ENCODE measurements around the gene PTPN12.
"Not testable (repeated sequence)": the region's sequence is repeated elsewhere in the genome, so short reads cannot be mapped to it uniquely, and the experiment has no call there.

The PTPN12 gene

DNA sequence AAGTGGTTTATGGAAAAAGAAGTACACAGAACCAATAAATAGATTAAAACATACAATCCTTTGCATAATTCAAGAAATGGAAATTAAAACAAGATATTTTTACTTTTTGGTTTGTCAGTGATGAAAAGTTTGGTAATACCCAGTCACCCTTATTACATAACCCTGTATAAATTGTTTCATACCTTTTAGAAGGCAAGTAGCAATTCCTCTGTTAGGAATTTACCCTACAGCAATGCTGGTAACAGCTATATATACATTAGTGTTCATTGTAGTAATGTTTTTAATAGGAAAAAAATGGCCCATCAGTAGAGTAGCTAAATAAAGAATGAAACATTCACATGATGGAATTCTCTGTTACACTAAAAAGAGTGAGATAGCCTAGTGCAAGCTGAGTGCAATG is 42.7 kb downstream of the PTPN12 start:
- no peak for DNase-seq (ENCODE audit: low spot score)

DNA sequence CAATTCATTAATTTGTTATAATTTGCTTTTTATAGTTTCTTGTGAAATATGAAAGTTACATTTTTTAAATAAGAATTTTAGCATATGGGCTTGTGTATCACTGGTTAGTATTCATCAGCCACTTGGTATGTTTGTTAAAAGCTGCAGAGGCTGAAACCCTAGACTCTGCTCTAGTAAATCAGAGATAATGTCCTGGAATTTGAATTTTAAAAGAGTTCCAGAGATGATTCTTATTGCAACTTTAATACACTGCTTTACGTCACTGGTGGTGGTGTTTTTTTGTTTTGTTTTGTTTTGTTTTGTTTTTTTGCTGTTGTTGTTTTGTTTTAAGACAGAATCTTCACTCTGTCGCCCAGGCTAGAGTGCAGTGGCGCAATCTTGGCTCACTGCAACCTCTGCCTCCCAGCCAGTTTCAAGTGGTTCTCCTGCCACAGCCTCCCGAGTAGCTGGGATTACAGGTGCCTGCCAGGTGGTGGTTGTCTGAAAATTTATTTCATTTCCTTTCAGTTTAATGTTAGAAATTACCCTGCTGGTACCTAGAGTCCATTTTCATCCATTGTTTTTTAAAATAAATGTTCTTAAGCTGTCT is 43.8 kb downstream of the PTPN12 start:
- no peak for DNase-seq (ENCODE audit: low spot score)

DNA sequence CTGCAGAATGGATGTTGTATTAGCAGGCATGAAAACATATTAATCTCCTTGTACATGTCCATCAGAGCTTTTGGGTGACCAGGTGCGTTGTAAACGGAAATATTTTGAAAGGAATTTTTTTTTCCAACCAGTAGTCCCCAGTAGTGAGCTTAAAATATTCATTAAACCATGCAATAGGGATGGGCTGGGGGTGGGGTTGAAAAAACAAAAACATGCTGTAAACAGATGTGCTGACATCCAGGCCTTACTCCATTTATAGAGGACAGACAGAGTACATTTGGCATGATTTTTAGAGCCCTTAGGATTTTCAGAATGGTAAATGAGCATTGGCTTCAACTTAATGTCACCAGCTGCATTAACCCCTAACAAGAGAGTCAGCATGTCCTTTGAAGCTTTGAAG is 50.2 kb downstream of the PTPN12 start:
- no peak for DNase-seq (ENCODE audit: low spot score)

DNA sequence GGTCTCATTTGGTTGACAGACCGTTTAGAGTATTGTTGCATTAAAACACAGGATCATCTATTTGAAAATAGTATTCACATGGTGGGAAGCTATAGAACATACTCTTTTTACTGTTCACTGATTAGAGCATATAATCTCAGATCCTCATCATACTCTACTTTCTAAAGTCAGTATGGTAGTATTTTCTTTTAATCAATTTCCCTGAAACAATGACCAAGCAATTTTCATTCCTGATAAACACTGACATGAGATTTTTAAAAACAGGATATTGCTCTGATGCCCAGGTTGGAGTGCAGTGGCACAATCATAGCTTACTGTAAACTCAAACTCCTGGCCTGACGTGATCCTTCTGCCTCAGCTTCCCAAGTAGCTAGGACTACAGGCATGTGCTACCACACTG is 63.9 kb downstream of the PTPN12 start:
- no peak for DNase-seq (ENCODE audit: low spot score)

DNA sequence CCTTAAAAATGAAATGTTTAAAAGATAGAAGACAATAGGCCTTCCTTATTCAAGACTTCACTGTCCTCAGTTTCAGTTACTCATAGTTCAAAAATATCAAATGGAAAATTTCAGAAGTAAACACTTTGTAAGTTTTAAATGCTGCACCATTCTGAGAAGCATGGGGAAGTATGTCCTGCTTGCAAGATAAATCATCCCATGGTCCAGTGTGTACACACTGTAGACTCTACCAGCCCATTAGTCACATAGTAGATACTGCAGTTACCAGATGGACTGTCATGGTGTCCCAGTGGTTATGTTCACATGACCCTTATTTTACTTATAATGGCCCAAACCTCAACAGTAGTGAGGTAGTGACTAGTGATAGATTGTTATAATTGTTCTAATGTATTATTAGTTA is 69.5 kb downstream of the PTPN12 start:
- DNase-seq (ENCODE audit: low spot score): no peak

DNA sequence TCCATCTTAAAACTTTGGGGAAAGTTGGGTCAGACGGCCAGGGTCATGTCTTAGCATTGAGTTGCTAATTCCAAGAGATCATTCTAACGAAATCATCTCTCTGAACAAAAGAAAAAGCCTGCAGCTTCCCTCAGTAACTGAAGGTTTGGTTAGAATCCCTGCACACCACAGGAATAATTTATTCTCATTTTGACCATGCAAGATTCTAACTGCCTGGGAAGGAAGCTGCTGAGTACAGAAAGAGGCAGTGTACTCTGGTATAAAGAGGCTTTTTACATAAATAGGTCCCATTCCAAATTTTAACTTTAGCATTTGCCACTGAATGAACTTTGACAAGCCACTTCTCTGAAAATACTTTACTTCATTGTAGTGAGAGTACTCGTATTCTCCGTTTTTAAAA is 82.2 kb downstream of the PTPN12 start:
- no peak for DNase-seq (ENCODE audit: low spot score)

DNA sequence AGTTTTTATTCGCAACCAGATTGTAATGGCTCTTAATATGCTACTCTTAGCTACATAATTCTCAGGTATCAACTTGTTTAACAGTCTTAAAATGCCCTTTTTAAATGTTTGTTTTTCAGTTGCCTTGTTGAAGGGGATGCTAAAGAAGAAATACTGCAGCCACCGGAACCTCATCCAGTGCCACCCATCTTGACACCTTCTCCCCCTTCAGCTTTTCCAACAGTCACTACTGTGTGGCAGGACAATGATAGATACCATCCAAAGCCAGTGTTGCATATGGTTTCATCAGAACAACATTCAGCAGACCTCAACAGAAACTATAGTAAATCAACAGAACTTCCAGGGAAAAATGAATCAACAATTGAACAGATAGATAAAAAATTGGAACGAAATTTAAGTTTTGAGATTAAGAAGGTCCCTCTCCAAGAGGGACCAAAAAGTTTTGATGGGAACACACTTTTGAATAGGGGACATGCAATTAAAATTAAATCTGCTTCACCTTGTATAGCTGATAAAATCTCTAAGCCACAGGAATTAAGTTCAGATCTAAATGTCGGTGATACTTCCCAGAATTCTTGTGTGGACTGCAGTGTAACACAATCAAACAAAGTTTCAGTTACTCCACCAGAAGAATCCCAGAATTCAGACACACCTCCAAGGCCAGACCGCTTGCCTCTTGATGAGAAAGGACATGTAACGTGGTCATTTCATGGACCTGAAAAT is 89.7 kb downstream of the PTPN12 start:
- no peak for DNase-seq (ENCODE audit: low spot score)

DNA sequence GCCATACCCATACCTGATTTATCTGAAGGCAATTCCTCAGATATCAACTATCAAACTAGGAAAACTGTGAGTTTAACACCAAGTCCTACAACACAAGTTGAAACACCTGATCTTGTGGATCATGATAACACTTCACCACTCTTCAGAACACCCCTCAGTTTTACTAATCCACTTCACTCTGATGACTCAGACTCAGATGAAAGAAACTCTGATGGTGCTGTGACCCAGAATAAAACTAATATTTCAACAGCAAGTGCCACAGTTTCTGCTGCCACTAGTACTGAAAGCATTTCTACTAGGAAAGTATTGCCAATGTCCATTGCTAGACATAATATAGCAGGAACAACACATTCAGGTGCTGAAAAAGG is 90.2 kb downstream of the PTPN12 start:
- DNase-seq (ENCODE audit: low spot score): no peak

DNA sequence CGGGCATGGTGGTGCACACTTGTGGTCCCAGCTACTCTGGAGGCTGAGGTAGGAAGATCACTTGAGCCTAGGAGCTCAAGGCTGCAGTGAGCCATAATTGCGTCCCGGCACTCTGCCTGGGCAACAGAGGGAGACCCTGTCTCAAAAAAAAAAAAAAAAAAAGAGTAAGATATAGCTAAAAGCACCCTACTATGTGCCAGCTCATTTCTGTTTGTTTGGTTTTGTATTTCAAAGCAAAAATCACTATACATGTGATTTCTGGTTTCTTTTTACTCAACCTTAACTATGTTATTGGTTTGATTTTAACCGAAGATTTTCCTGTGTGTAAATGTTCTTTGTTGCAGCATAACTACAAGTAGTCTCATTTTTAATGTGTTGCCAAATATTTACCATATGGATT is 92.7 kb downstream of the PTPN12 start:
- DNase-seq (ENCODE audit: low spot score): no peak

DNA sequence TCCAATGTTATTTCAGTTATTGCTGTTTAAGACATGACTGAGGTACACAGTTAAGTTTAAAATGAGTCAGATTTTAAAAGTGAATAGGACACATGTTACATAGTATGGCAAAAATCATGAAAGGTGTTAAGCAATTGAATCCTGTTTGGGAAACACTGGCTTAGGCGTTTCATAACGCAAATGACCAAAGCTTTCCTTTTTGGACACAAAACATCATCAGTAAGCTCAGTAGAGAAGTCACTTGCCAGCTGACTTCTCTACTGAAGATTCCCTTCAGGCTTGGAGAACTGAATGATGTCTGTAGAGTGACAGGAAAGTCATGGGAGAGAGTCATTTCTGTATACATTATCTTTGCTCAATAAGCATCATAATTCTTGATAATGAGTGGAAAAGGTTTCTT is 94.7 kb downstream of the PTPN12 start:
- DNase-seq (ENCODE audit: low spot score): no peak

DNA sequence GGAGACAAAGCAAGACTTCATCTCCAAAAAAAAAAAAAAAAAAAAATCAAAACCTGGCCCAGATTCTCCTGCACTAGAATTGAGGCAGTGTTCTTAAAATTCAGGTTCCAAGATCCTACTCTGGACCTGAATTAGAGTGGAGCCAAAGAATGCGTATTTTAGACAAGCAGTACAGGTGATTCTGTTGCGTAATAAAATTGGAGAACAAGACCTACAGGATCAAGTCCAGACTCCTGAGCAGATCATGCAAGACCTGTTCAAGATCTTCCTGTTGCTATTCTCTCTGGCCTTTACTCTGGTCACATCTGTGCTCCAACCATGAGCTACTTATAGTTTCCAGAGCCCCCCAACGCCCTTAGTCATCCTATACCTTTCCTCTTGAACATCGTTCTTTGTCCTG is 107.7 kb downstream of the PTPN12 start:
- DNase-seq (ENCODE audit: low spot score): no peak

DNA sequence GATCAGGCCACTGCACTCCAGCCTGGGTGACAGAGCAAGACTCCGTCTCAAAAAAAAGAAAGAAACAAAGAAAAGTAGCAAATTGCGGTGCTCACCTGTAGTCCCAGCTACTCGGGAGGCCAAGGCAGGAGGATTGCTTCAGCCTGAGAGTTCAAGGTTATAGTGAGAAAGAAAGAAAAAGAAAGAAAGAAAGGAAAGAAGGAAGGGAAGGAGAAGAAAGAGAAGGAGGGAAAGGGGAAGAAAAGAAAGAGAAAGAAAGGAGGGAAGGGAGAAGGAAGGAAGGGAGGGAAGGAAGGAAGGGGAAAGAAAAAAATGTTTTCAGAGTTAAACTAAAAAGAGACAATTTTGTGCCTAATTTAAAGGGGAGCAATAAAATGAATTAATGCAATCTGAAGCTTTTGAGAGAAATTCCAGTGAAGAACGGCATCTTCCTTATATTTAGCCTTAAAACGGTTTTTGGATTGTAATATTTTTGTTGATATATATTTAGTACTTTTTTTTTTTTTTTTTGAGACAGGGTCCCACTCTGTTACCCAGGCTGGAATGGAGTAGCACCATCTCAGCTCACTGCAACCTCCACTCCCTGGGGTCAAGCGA is 111.7 kb downstream of the PTPN12 start:
- DNase-seq (ENCODE audit: low spot score): no peak

DNA sequence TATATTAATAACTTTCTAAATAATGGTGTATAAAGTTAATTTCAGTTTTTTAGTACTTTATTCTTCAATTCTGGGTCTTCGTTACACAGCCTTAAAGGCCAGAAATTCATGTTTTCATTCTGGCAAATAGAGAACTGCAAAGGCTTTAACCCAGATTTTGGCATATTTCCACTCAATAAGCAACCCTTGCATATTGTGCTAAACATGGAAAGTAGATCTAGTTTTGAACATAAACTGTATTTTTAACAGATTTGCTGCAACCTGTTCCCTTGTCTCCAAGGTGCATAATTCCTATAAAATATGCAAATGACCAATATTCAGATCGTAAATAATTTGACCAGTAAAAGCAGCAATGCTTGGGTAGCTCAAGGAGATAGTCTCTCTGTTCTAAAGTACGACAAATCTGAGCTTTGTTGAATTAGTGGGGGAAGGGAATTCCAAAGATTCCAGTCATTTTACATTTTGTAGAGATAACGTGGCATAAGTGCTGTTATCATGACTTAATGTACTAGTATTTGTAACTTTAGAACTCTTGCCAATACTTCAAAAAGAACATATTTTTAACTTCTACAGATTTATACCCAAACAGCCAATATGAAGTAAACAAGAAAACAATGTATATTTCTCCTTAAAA is 112.7 kb downstream of the PTPN12 start:
- no peak for DNase-seq (ENCODE audit: low spot score)

DNA sequence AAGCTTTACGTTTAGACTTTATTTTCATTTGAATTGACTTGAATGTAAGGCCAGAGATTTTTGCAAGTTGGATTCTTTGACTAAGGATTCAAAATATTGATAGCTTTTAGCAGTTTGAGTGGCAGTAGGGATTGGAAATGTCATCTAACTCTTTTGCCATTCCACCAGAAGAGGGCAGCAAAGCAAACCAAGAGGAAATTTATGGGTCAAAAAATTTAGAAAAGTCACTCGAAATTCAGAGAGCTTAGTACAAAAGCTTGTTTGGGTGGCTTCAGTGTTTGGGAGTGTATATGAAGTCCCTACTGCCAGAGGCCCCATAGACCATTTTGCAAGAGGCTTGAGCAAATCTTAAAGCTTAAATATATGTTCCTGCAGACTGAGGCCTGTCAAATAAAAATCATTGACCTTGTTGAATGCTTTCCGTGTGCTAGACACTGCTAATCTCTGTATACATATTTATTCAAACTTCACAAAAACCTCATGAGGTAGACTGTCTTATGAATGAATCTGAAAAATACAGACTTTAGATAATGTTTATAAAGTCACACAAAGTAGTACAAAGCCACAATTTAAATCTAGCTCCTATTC is 114.6 kb downstream of the PTPN12 start:
- DNase-seq (ENCODE audit: low spot score): no peak

DNA sequence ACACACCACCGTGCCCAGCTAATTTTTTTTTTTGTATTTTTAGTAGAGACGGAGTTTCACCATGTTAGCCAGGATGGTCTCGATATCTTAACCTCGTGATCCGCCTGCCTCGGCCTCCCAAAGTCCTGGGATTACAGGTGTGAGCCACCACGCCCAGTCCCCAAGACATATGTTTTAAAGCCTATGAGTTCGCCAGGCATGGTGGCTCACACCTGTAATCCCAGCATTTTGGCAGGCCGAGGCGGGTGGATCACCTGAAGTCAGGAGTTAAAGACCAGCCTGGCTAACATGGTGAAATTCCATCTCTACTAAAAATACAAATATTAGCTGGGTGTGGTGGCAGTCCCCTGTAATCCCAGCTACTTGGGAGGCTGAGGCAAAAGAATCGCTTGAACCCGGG is 115.7 kb downstream of the PTPN12 start:
- DNase-seq (ENCODE audit: low spot score): not testable (repeated sequence)

DNA sequence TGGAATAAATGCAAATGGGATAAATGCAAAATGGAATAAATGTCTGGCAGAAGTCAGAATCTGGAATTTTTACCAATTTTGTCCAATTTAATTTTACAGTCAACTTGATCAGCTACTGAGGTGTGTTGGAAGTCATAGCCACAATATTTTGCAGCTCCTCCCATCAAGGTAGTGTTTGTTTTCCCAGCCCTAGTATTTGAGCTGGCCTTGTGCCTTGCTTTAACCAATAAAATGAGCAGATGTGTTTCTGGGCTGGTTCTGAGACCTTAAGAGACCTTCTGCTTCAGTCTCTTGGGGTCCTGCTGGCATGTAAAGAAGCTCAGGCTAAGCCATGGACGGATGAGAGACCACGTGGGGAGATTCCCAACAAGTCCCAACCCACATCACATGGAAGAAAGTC is 116.5 kb downstream of the PTPN12 start:
- no peak for DNase-seq (ENCODE audit: low spot score)

DNA sequence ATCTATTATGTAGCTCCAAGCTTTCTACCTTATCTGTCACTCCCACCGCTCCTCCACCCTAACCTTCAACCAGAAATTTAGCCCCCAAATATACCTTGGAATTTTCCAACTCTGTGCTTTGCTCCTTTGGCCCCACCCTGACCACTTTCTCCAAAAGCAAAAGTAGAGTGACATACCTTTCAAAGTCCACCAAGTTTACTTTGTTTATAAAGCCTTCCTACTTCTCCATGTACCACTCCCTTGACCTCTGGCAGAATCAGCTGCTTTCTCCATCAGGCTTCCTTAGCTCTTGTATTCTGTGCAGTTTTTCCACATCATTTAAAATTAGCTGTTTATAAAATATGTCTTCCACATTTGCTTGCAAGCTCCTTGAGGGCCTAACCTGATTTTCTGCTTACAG is 118.3 kb downstream of the PTPN12 start:
- no peak for DNase-seq (ENCODE audit: low spot score)

DNA sequence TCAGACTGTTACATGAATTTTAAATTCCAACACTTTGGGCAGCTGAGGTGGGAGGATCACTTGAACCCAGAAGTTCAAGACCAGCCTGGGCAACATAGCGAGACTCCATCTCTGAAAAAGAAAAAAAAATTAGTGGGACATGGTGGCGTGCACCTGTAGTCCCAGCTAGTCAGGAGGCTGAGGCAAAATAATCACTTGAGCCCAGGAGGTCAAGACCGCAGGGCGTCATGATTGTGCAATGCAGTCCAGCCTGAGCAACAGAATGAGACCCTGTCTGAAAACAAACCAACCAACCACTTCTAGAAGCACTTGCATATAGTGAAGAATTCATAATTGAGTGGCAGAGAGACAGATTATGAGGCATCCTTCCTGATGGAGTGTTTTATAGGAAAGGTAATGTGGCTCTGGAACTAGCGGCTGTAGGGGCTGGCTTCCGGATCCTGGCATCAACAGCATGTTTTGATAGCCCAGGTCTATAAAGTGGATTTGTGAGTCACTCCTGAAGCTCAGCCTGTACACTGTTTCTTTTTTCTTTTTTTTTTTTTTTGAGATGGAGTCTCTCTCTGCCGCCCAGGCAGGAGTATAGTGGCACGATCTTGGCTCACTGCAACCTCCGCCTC is 118.9 kb downstream of the PTPN12 start:
- DNase-seq (ENCODE audit: low spot score): no peak

DNA sequence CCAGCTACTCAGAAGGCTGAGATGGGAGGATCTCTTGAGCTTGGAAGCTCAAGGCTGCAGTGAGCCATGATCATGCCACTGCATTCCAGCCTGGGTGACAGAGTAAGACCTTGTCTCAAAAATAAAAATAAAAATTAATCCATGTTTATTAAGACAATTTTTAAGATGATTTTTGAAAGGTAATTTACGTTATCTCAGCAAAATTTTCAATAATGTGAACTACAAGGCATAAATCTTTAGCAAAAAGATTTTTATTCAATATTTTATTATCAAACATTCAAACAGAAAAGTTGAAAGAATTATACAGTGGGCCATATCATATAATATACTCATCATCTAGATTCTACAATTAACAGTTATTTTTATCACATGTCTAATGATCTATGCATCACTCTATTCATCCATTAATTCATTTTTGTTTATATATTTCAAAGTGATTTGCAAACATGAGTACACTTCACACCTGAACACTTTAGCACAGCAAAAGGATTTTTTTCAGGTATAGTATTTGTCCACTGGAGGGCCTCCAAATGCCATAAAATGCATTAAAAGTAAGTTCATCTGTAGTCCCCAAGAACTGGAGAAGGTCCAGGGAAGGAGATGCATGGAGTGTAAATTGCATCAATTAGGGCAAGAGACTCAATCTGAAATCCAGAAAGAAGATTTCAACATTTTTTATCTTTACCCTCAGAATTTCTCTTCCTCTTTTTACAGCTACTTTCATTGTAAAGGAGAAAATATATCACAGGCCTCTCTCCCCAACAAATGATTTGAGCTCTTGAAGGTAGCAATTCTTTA is 120.5 kb downstream of the PTPN12 start:
- DNase-seq (ENCODE audit: low spot score): no peak

DNA sequence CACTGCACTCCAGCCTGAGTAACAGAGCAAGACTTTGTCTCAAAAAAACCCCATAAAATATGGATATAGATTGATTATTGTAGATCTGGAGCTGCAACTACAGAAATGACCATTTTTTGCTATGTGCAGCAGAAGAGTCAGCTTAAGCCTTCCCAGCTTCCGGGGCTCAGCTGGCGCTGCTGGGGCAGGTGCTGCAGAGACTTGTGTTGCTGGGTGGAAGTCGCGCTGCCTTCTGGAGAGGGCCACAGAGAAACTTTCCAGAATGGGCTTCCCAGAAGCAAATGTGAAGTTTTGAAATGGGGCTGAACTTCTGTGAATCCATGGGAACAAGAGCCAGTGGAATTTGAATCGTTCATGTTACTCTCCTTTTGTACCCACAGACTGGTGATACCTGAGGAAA is 121.8 kb downstream of the PTPN12 start:
- no peak for DNase-seq (ENCODE audit: low spot score)

DNA sequence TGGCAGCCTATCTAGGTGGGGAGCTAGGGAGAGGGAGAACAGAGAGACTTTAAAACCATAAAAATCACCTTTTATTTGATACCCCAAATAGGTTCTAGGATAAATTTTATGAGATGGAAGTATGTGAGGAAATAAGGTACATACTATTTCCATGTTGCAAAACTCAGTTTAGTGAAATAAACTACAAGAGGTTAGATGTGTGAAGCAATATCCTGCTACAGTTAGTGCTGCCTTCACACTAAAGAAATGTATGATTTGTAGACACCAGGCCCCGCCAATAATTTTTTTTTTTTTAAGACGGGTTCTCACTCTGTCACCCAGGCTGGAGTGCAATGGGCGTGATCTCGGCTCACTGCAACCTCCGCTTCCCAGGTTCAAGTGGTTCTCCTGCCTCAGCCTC is 124.7 kb downstream of the PTPN12 start:
- DNase-seq (ENCODE audit: low spot score): no peak

DNA sequence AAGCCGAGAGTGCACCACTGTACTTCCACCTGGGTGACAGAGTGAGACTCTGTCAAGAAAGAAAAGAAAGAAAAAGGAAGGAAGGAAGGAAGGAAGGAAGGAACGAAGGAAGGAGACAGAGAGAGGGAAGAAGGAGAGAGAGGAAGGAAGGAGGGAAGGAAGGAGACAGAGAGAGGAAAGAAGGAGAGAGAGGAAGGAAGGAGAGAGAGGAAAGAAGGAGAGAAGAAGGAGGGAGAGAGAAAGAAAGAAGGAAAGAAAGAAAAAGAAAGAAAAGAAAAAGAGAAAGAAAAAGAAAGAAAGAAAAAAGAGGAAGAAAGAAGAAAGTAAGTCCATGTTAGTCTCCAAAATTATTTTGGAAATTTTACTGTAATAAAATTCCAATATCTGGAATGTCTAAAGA is 125.8 kb downstream of the PTPN12 start:
- DNase-seq (ENCODE audit: low spot score): no peak
